ENCODE measurements around the gene CPZ. TPM values are rescaled to one million over a fixed set of nuclear protein-coding genes. Genes with fewer than 3 reads are reported as not detected.

Gene CPZ
- total RNA-seq, 1 donor from 2014 or later, result not detected

DNA sequence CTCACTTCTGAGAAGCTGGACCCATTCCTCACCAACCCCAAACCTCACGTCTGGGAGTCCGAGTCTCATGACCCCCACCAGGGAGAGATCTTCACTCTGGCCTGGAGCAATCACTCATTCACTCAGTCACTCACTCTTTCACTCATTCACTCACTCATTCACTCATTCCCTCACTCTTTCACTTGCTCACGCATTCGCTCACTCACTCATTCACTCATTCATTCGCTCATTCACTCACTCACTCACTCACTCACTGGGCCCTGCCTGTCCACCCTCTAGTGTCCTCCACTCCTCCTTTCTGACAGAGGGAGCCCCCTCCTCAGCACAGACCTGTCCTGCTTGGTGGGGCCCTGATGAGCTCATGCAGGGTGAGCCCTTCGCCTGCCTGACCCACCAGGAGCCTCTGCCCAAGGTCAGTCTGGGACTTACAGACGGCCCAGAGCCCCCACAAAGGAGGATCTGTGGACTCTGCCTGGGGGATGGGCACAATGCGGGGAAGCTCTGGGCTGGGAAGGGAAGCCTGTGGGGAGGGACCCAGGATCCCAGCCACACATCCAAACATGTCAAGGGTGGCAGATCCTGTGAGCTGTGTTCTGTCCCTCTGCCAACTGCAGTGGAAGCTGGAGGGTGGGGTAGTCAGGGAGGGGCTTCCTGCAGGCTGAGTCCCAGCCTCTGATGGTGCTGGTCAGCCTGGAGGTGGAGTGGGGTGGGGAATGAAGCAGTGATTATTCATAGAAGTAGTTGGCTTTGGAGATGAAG, 18.5 kb downstream of the CPZ start:
- CTCF ChIA-PET, result no interaction called here
- Mint-ChIP-seq H3K9me3 (no peaks in the 10 kb centered on the region), H3K4me3 (no peak overlapping the region), H3K27ac (no peak overlapping the region), H3K36me3 (ENCODE audit: low read depth) (no peaks in the 10 kb centered on the region), H3K27me3 (no peaks in the 10 kb centered on the region), H3K4me1 (no peaks in the 10 kb centered on the region)
- no peak for DNase-seq
- intact Hi-C loops (cut with micrococcal nuclease), result no loop called here
- POLR2A ChIA-PET, result no interaction called here
- ATAC-seq (ENCODE audit: low read depth), result no peak
- TF ChIP-seq, protein P1, sequence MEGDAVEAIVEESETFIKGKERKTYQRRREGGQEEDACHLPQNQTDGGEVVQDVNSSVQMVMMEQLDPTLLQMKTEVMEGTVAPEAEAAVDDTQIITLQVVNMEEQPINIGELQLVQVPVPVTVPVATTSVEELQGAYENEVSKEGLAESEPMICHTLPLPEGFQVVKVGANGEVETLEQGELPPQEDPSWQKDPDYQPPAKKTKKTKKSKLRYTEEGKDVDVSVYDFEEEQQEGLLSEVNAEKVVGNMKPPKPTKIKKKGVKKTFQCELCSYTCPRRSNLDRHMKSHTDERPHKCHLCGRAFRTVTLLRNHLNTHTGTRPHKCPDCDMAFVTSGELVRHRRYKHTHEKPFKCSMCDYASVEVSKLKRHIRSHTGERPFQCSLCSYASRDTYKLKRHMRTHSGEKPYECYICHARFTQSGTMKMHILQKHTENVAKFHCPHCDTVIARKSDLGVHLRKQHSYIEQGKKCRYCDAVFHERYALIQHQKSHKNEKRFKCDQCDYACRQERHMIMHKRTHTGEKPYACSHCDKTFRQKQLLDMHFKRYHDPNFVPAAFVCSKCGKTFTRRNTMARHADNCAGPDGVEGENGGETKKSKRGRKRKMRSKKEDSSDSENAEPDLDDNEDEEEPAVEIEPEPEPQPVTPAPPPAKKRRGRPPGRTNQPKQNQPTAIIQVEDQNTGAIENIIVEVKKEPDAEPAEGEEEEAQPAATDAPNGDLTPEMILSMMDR (IDR thresholded peaks at IDR 0.05), result no peak

GRCh38 chr4:8612646-8613045, 20.1 kb downstream of the CPZ start:
- no peak for DNase-seq
- H3K9me3 Mint-ChIP-seq, result no peaks in the 10 kb centered on the region
- H3K27me3 Mint-ChIP-seq, result no peaks in the 10 kb centered on the region
- H3K36me3 Mint-ChIP-seq (ENCODE audit: low read depth), result no peaks in the 10 kb centered on the region
- TF ChIP-seq, protein P1 (IDR thresholded peaks at IDR 0.05), result no peak
- ChIA-PET CTCF (no interaction called here), POLR2A (no interaction called here)
- H3K4me3 Mint-ChIP-seq, result no peak overlapping the region
- H3K27ac Mint-ChIP-seq, result no peak overlapping the region
- intact Hi-C loops (cut with micrococcal nuclease), result no loop called here
- H3K4me1 Mint-ChIP-seq, result no peaks in the 10 kb centered on the region
- no peak for ATAC-seq (ENCODE audit: low read depth)

- Mint-ChIP-seq H3K4me1 (no peaks in the 10 kb centered on the region), H3K36me3 (ENCODE audit: low read depth) (no peaks in the 10 kb centered on the region), H3K27me3 (no peaks in the 10 kb centered on the region), H3K4me3 (no peak overlapping the region), H3K27ac (no peak overlapping the region), H3K9me3 (no peaks in the 10 kb centered on the region)
- no peak for ATAC-seq (ENCODE audit: low read depth)
- TF ChIP-seq, protein P1 (IDR thresholded peaks at IDR 0.05), result no peak
- intact Hi-C loops (cut with micrococcal nuclease), result no loop called here
- no peak for DNase-seq
- POLR2A ChIA-PET, result no interaction called here
- CTCF ChIA-PET, result no interaction called here
Observed at GRCh38 chr4:8613421-8614364, 21.1 kb downstream of the CPZ start.

- Mint-ChIP-seq H3K27me3 (no peaks in the 10 kb centered on the region), H3K9me3 (no peaks in the 10 kb centered on the region), H3K27ac (no peak overlapping the region), H3K36me3 (ENCODE audit: low read depth) (no peaks in the 10 kb centered on the region), H3K4me3 (no peak overlapping the region), H3K4me1 (no peaks in the 10 kb centered on the region)
- ChIA-PET POLR2A (no interaction called here), CTCF (no interaction called here)
- intact Hi-C loops (cut with micrococcal nuclease), result no loop called here
- ATAC-seq (ENCODE audit: low read depth), result no peak
- TF ChIP-seq, protein P1 (IDR thresholded peaks at IDR 0.05), result no peak
- no peak for DNase-seq
Observed at GRCh38 chr4:8614365-8615193, 22.0 kb downstream of the CPZ start.
